ENCODE results near the gene SRCIN1. TPM values are rescaled to one million over a fixed set of nuclear protein-coding genes. Genes with fewer than 3 reads are reported as not detected.

SRCIN1 gene
- total and polyA plus RNA-seq, 2 donors (not counting 1 experiment from before 2014, with no cell fraction given), result 0.44 to 1.1 TPM

DNA sequence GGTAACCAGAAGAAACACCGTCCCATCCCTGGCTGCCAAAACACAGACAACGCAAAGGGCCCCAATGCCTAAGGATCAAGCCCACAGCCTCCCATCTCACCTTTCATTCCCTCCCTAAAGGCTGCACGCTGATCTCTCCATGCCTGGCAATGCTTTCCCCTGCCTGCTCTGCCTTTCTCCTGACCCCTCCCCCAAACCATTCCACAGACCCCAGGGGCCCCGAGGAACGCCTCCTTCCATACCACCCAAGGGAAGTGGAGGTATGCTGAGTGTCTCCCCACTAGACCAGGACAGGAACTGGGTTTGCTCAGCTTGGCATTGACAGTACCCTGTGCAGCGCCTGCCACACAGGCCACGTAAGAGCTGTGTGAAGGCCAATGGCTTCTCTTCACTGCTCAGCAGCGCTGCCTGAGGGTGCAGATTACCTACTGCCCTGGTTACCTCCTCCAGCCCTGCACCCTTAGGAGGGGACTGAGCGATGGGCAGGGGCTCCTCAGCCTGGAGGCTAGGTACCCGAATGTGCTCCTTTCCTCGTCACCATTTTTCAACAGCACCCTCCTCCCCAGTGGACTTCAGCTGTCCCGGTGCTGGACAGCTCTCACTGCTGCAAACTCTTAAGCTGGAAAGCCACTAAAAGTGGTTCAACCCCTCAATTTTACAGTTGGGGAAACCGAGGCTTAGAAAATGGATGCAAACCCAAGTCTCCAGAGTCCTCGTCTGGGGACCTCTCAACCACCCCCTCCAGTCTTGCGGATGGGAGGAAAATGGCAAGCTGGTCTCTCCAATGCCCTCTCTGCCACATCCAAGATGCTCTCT is 45.0 kb downstream of the SRCIN1 start:
- Histone ChIP-seq H3K4me2 (replicated peaks; ENCODE audit: low read depth, low read length, poor library complexity, severe bottlenecking) (peak overlapping the region; percentile 99), H3K4me3 (ENCODE audit: control extremely low read depth in 1 of 5, extremely low read depth in 1 of 5, insufficient read depth in 1 of 5, low read depth in 2 of 5, low read length in 4 of 5) (no peak overlapping the region), H4K20me1 (ENCODE audit: control insufficient read depth, insufficient read depth, low read length, poor library complexity, severe bottlenecking) (peaks cover 6% of the 10 kb centered on the region), H2AFZ (ENCODE audit: insufficient read depth, low read depth, low read length, poor library complexity, severe bottlenecking) (no peak overlapping the region), H3K27ac (ENCODE audit: low read length in 2 of 2) (no peak overlapping the region), H3K27me3 (replicated peaks in 1 of 4; ENCODE audit: control extremely low read depth in 1 of 4, control insufficient read depth in 3 of 4, insufficient read depth in 4 of 4, low read length in 3 of 4) (peaks cover 0 to 56% (median 41%) of the 10 kb centered on the region in 4 experiments), H3K9me3 (ENCODE audit: control extremely low read depth in 1 of 3, control insufficient read depth in 2 of 3, insufficient read depth in 1 of 3, low read length in 2 of 3) (peaks cover 0 to 37% (median 0%) of the 10 kb centered on the region in 3 donors), H3K36me3 (replicated peaks in 1 of 2; ENCODE audit: control extremely low read depth in 1 of 2, control insufficient read depth in 1 of 2, extremely low read depth in 1 of 2, insufficient read depth in 2 of 2, low read length in 1 of 2) (no peaks in the 10 kb centered on the region), H3K79me2 (ENCODE audit: control insufficient read depth, insufficient read depth, low read length) (no peaks in the 10 kb centered on the region), H3K9ac (ENCODE audit: low read length) (no peak overlapping the region), H3K4me1 (ENCODE audit: control insufficient read depth in 2 of 2, insufficient read depth in 2 of 2, low read length in 2 of 2) (peaks cover 39 to 52% of the 10 kb centered on the region in 2 donors)
- DNase-seq (peak; percentile 44), ATAC-seq (ENCODE audit: low read depth) (no peak)
- peaks cover 28% of the 10 kb centered on the region for H3K27me3 Mint-ChIP-seq
- H3K4me1 Mint-ChIP-seq, result peaks cover 41% of the 10 kb centered on the region
- ChIA-PET POLR2A (interaction anchor here (1.0 kb wide), 1 partner anchor 11 kb away, joined by 3 read pairs; no protein-coding TSS in a partner anchor), CTCF (interaction anchor here (3.3 to 9.1 kb wide), 4 partner anchors 24 to 174 kb away, joined by 27 to 196 read pairs (median 102); partner anchors contain the start of gene SRCIN1)
- WGBS (ENCODE audit: insufficient coverage), result 23% methylated on average over 15 of the region's 15 CpGs
- TF ChIP-seq EZH2 (IDR thresholded peaks at IDR 0.05; ENCODE audit: borderline replicate concordance, insufficient read depth, low read depth, low read length, poor library complexity, severe bottlenecking), result no peak
- TF ChIP-seq, protein P1, sequence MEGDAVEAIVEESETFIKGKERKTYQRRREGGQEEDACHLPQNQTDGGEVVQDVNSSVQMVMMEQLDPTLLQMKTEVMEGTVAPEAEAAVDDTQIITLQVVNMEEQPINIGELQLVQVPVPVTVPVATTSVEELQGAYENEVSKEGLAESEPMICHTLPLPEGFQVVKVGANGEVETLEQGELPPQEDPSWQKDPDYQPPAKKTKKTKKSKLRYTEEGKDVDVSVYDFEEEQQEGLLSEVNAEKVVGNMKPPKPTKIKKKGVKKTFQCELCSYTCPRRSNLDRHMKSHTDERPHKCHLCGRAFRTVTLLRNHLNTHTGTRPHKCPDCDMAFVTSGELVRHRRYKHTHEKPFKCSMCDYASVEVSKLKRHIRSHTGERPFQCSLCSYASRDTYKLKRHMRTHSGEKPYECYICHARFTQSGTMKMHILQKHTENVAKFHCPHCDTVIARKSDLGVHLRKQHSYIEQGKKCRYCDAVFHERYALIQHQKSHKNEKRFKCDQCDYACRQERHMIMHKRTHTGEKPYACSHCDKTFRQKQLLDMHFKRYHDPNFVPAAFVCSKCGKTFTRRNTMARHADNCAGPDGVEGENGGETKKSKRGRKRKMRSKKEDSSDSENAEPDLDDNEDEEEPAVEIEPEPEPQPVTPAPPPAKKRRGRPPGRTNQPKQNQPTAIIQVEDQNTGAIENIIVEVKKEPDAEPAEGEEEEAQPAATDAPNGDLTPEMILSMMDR (IDR thresholded peaks at IDR 0.05), result no peak
- no peaks in the 10 kb centered on the region for H3K9me3 Mint-ChIP-seq (ENCODE audit: insufficient read depth)
- no peak overlapping the region for H3K27ac Mint-ChIP-seq
- intact Hi-C loops (cut with micrococcal nuclease), result no loop called here
- H3K4me3 Mint-ChIP-seq, result peak overlapping the region; percentile 39

DNA sequence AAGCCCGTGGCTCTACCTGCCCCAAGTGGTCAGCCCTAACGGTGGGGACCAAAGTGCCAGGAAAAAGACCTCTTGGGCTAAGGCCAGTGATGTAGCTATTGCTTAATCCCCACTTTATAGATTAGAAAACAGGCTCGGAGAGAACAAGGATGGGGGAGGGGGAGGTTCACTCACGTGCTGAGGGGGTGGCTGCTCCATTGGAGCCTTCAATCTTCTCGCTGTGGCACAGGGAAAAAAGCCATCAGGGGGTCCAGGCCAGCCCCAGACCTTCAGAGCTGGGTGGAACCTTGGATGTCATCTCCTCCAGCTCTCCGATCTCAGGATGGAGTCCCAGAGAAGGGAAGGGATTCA is 45.9 kb downstream of the SRCIN1 start:
- peaks cover 30% of the 10 kb centered on the region for H3K27me3 Mint-ChIP-seq
- Histone ChIP-seq H3K27me3 (replicated peaks in 1 of 4; ENCODE audit: control extremely low read depth in 1 of 4, control insufficient read depth in 3 of 4, insufficient read depth in 4 of 4, low read length in 3 of 4) (peaks cover 0 to 49% (median 34%) of the 10 kb centered on the region in 4 experiments), H2AFZ (ENCODE audit: insufficient read depth, low read depth, low read length, poor library complexity, severe bottlenecking) (peak overlapping the region; percentile 97), H3K9ac (ENCODE audit: low read length) (peak overlapping the region; percentile 75), H3K4me1 (ENCODE audit: control insufficient read depth in 2 of 2, insufficient read depth in 2 of 2, low read length in 2 of 2) (peaks cover 37 to 52% of the 10 kb centered on the region in 2 donors), H3K9me3 (ENCODE audit: control extremely low read depth in 1 of 3, control insufficient read depth in 2 of 3, insufficient read depth in 1 of 3, low read length in 2 of 3) (peaks cover 0 to 34% (median 0%) of the 10 kb centered on the region in 3 donors), H3K79me2 (ENCODE audit: control insufficient read depth, insufficient read depth, low read length) (no peaks in the 10 kb centered on the region), H3K4me2 (replicated peaks; ENCODE audit: low read depth, low read length, poor library complexity, severe bottlenecking) (peak overlapping the region; percentile 99), H3K27ac (ENCODE audit: low read length in 2 of 2) (no peak overlapping the region), H4K20me1 (ENCODE audit: control insufficient read depth, insufficient read depth, low read length, poor library complexity, severe bottlenecking) (peaks cover 6% of the 10 kb centered on the region), H3K36me3 (replicated peaks in 1 of 2; ENCODE audit: control extremely low read depth in 1 of 2, control insufficient read depth in 1 of 2, extremely low read depth in 1 of 2, insufficient read depth in 2 of 2, low read length in 1 of 2) (no peaks in the 10 kb centered on the region), H3K4me3 (ENCODE audit: control extremely low read depth in 1 of 5, extremely low read depth in 1 of 5, insufficient read depth in 1 of 5, low read depth in 2 of 5, low read length in 4 of 5) (peak overlapping the region in 3 of 5 experiments; percentile 66 to 90 (median 74))
- H3K9me3 Mint-ChIP-seq (ENCODE audit: insufficient read depth), result no peaks in the 10 kb centered on the region
- intact Hi-C loops (cut with micrococcal nuclease), result loop anchor here (2.0 to 10.0 kb wide), 3 partner anchors 115 to 192 kb away; partner anchors contain the start of genes ARHGAP23, EPOP and PSMB3
- CTCF ChIA-PET, result interaction anchor here (0.8 to 9.1 kb wide), 11 partner anchors 8 to 192 kb away, joined by 3 to 196 read pairs (median 5); partner anchors contain the start of genes CISD3 and SRCIN1
- TF ChIP-seq EZH2 (IDR thresholded peaks at IDR 0.05; ENCODE audit: borderline replicate concordance, insufficient read depth, low read depth, low read length, poor library complexity, severe bottlenecking), result no peak
- TF ChIP-seq, protein P1 (IDR thresholded peaks at IDR 0.05), result peak; percentile 0
- WGBS (ENCODE audit: insufficient coverage), result 14% methylated on average over 1 of the region's 6 CpGs
- peak overlapping the region; percentile 99 for H3K4me3 Mint-ChIP-seq
- no peak overlapping the region for H3K27ac Mint-ChIP-seq
- POLR2A ChIA-PET, result interaction anchor here (0.6 to 1.0 kb wide), 2 partner anchors 12 to 183 kb away, joined by 3 read pairs; no protein-coding TSS in a partner anchor
- ATAC-seq (ENCODE audit: low read depth) (no peak), DNase-seq (no peak)
- H3K4me1 Mint-ChIP-seq, result peaks cover 41% of the 10 kb centered on the region

All from B cell (primary cell).